SK-N-MC (cell line): ENCODE measurements around the gene TMC1.

Experiments used
- DNase-seq: peaks from one replicate; pipeline ENCODE4 v3.0.0-alpha.2; 2011; ENCODE audit warnings: low read depth, low spot score
- H3K27ac ChIP-seq: fragments of 200-600 bp; sonication (generic); 2 replicates; pipeline ENCODE4 v1.5.1; 2016; ENCODE audit warnings: mixed run types
- H3K36me3 ChIP-seq: fragments of 200-600 bp; sonication (generic); 2 replicates; pipeline ENCODE4 v1.6.1; 2017; ENCODE audit warnings: antibody characterized with exemption, low read length, mixed read lengths; ENCODE audit not compliant: insufficient read depth
- H3K4me3 ChIP-seq: fragments of 200-600 bp; sonication (generic); 2 replicates; pipeline ENCODE4 v1.5.1; 2016
- H3K9ac ChIP-seq: fragments of 200-600 bp; sonication (generic); 2 replicates; pipeline ENCODE4 v1.8.0; 2017; ENCODE audit warnings: mixed run types, mixed read lengths; ENCODE audit not compliant: insufficient read length
- H3K9me3 ChIP-seq: fragments of 200-600 bp; sonication (generic); 2 replicates; pipeline ENCODE4 v1.6.1; 2017; ENCODE audit warnings: low read depth, mild to moderate bottlenecking, antibody characterized with exemption, low read length, moderate library complexity, mixed read lengths
- EZH2 ChIP-seq: fragments of 200-600 bp; sonication (generic); IDR thresholded peaks from one replicate; pipeline ENCODE4 v1.6.1; 2017; ENCODE audit warnings: antibody characterized with exemption
- FOXP2 ChIP-seq: optimal IDR thresholded peaks from 2 replicates; pipeline ENCODE3; 2011; ENCODE audit warnings: mild to moderate bottlenecking, moderate library complexity; ENCODE audit not compliant: insufficient read depth; ENCODE audit errors: extremely low read length, control extremely low read depth
- POLR2AphosphoS5 ChIP-seq: IDR thresholded peaks from 2 replicates; pipeline ENCODE4 v1.6.1; 2012; ENCODE audit warnings: mild to moderate bottlenecking, low read depth, low read length, borderline replicate concordance

The TMC1 gene

DNA sequence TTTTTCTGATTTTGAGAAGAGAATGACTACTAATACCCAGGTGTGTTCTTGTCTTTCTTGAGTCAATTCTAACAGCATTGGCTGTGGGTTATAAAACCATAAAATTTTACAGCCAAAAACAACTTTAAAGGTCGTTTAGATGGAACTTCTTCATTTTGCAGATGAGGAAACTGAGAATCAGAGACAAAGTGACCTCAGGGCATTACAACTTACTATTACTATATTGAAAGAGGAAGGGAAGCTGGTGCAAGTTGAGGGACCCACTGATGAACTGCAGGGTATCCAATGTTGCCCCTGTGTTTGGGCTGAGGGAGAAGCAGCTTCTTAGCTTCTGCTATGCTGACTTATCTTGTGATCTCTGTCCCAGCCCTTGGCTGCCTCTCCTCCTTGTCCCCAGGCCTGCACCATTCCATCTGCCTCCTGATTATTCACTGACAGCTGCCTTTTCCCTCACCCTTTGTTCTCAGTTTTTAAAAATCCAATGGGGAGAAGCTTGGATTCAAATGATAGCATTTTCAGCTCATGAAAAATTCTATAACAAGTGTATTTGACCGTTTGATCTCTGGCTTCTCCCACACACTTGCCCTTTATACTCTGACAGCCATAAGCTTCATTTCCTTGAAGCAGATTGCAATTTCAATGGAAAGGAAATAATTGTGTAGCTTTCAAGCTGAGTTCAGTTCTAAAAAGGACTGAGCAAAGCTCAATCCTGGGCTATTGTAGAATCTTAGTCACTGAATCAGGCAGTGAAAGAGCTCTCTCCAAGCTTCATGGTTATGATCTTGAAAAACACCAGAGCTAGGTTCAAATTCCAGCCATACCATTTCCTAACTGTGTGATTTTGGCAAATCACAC, 68.5 kb downstream of the TMC1 start:
- H3K9me3 ChIP-seq: no peaks in the 10 kb centered on the region
- no peaks in the 10 kb centered on the region for H3K36me3 ChIP-seq
- H3K27ac ChIP-seq: no peak overlapping the region
- DNase-seq: no peak
- no peak overlapping the region for H3K4me3 ChIP-seq
- TF ChIP-seq EZH2: no peak
- TF ChIP-seq POLR2AphosphoS5: no peak
- TF ChIP-seq FOXP2: no peak
- no peak overlapping the region for H3K9ac ChIP-seq

GRCh38 chr9:72590824-72591223, 69.4 kb downstream of the TMC1 start:
- DNase-seq: no peak
- TF ChIP-seq POLR2AphosphoS5 (no peak), EZH2 (no peak), FOXP2 (no peak)
- H3K4me3 ChIP-seq: no peak overlapping the region
- no peaks in the 10 kb centered on the region for H3K36me3 ChIP-seq
- H3K9ac ChIP-seq: no peak overlapping the region
- H3K27ac ChIP-seq: no peak overlapping the region
- no peaks in the 10 kb centered on the region for H3K9me3 ChIP-seq

- DNase-seq: no peak
- H3K27ac ChIP-seq: no peak overlapping the region
Measured at GRCh38 chr9:72592502-72593403, 71.3 kb downstream of the TMC1 start.

GRCh38 chr9:72596451-72597180, 75.2 kb downstream of the TMC1 start:
- Histone ChIP-seq H3K27ac (peak overlapping the region; percentile 76; the same call in 1 of the 2 replicates), H3K9me3 (no peaks in the 10 kb centered on the region), H3K9ac (no peak overlapping the region), H3K36me3 (no peaks in the 10 kb centered on the region), H3K4me3 (no peak overlapping the region)
- no peak for TF ChIP-seq POLR2AphosphoS5
- no peak for TF ChIP-seq EZH2
- no peak for TF ChIP-seq FOXP2
- no peak for DNase-seq

More at GRCh38 chr9:72592502-72593403, 71.3 kb downstream of the TMC1 start:
- H3K9ac ChIP-seq: no peak overlapping the region
- no peaks in the 10 kb centered on the region for H3K9me3 ChIP-seq
- H3K36me3 ChIP-seq: no peaks in the 10 kb centered on the region
- TF ChIP-seq FOXP2 (no peak), POLR2AphosphoS5 (no peak), EZH2 (no peak)
- no peak overlapping the region for H3K4me3 ChIP-seq

GRCh38 chr9:72597181-72597517, 75.7 kb downstream of the TMC1 start:
- H3K27ac ChIP-seq: peak overlapping the region; percentile 76; the same call in 1 of the 2 replicates
- H3K9me3 ChIP-seq: no peaks in the 10 kb centered on the region
- no peak overlapping the region for H3K9ac ChIP-seq
- TF ChIP-seq POLR2AphosphoS5 (no peak), FOXP2 (no peak), EZH2 (no peak)
- no peak overlapping the region for H3K4me3 ChIP-seq
- no peaks in the 10 kb centered on the region for H3K36me3 ChIP-seq
- DNase-seq: no peak

DNA sequence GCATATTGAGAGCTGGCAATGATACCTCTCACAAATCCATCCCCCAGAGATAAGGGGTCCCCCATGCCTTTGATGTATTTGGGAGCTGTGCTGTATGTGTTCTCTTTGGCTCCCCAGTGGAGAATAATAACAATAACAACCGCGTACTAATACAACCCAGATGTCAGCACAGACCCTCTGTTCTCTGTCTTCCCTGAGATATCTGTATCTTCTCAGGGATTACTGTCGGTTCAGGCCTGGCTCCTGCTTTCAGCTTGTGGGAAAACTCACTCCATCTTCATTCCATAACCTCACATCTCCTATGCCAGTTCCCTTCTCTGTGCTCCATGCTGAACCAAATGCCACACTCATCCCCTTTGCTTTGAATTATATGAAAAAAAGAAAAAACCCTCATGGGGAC, 76.2 kb downstream of the TMC1 start:
- DNase-seq: no peak
- Histone ChIP-seq H3K4me3 (no peak overlapping the region), H3K27ac (peak overlapping the region; percentile 28; the same call in 1 of the 2 replicates), H3K36me3 (no peaks in the 10 kb centered on the region), H3K9me3 (no peaks in the 10 kb centered on the region), H3K9ac (no peak overlapping the region)
- TF ChIP-seq POLR2AphosphoS5 (no peak), FOXP2 (no peak)

DNA sequence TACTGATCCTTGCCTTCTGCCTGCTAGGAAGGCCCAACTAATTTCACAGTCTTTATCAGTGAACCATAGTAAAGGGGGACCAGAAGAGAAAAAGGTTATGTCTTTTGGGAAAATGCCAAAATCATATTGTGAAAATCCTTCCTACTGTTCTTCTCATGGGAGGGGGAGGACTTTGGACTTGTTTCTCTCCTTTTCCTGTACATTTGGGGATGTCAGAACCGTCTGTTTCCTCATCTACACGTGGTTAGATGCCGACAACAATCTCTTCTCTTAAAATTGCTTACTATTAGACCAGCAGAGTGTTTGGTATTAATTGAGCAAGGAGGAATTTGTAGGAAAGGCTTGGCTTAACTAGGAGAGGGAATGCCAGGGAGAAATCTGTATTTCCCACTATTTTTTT, 77.2 kb downstream of the TMC1 start:
- Histone ChIP-seq H3K27ac (no peak overlapping the region), H3K36me3 (no peaks in the 10 kb centered on the region), H3K4me3 (no peak overlapping the region), H3K9me3 (no peaks in the 10 kb centered on the region), H3K9ac (peak overlapping the region; percentile 29)
- TF ChIP-seq EZH2 (no peak), POLR2AphosphoS5 (no peak), FOXP2 (no peak)
- no peak for DNase-seq
